ENCODE measurements around the gene ATAD3A.

DNA sequence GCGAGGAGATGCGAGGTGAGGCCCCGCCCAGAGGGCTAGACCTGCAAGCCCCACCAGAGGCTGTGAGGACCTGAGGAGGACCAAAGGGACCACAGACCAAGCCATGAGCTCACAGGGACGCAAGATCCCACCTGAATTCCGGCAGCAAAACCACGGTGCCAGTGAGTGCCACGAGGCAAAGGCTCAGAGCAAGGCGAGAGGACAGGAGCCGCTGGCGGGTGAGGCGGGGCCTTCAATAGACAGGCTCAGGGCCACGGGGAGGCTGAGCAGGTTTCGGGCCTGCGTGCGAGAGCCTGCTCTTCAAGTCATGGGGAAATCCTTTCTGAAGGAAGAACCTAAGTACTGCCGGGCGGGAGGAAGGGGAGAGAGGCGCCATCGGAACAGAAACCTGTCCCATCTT is 35.5 kb downstream of the ATAD3A start:
- TF ChIP-seq, protein P1, sequence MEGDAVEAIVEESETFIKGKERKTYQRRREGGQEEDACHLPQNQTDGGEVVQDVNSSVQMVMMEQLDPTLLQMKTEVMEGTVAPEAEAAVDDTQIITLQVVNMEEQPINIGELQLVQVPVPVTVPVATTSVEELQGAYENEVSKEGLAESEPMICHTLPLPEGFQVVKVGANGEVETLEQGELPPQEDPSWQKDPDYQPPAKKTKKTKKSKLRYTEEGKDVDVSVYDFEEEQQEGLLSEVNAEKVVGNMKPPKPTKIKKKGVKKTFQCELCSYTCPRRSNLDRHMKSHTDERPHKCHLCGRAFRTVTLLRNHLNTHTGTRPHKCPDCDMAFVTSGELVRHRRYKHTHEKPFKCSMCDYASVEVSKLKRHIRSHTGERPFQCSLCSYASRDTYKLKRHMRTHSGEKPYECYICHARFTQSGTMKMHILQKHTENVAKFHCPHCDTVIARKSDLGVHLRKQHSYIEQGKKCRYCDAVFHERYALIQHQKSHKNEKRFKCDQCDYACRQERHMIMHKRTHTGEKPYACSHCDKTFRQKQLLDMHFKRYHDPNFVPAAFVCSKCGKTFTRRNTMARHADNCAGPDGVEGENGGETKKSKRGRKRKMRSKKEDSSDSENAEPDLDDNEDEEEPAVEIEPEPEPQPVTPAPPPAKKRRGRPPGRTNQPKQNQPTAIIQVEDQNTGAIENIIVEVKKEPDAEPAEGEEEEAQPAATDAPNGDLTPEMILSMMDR (IDR thresholded peaks at IDR 0.05; ENCODE audit: poor library complexity, severe bottlenecking), result no peak
- TF ChIP-seq MXI1 (conservative IDR thresholded peaks at IDR 0.05; ENCODE audit: poor library complexity, severe bottlenecking), result no peak
- no peak for TF ChIP-seq TAF1 (IDR thresholded peaks at IDR 0.05; ENCODE audit: low read depth)
- TF ChIP-seq, protein P2, sequence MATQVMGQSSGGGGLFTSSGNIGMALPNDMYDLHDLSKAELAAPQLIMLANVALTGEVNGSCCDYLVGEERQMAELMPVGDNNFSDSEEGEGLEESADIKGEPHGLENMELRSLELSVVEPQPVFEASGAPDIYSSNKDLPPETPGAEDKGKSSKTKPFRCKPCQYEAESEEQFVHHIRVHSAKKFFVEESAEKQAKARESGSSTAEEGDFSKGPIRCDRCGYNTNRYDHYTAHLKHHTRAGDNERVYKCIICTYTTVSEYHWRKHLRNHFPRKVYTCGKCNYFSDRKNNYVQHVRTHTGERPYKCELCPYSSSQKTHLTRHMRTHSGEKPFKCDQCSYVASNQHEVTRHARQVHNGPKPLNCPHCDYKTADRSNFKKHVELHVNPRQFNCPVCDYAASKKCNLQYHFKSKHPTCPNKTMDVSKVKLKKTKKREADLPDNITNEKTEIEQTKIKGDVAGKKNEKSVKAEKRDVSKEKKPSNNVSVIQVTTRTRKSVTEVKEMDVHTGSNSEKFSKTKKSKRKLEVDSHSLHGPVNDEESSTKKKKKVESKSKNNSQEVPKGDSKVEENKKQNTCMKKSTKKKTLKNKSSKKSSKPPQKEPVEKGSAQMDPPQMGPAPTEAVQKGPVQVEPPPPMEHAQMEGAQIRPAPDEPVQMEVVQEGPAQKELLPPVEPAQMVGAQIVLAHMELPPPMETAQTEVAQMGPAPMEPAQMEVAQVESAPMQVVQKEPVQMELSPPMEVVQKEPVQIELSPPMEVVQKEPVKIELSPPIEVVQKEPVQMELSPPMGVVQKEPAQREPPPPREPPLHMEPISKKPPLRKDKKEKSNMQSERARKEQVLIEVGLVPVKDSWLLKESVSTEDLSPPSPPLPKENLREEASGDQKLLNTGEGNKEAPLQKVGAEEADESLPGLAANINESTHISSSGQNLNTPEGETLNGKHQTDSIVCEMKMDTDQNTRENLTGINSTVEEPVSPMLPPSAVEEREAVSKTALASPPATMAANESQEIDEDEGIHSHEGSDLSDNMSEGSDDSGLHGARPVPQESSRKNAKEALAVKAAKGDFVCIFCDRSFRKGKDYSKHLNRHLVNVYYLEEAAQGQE (IDR thresholded peaks at IDR 0.05; ENCODE audit: borderline replicate concordance), result no peak
- no peak for TF ChIP-seq EZH2 (IDR thresholded peaks at IDR 0.05; ENCODE audit: borderline replicate concordance, insufficient read depth, low read length, poor library complexity, severe bottlenecking)
- no peak for TF ChIP-seq POLR2AphosphoS5 (IDR thresholded peaks at IDR 0.05)
